GM19468 (cell line): Measurements from ENCODE around the gene GTF2F1.
"Not testable (repeated sequence)": the region's sequence is repeated elsewhere in the genome, so short reads cannot be mapped to it uniquely, and the experiment has no call there.

Source experiments
- ATAC-seq: cut with Tn5 transposase; IDR thresholded peaks from one replicate; pipeline ENCODE4 v1.9.1; 2021; ENCODE audit warnings: mild to moderate bottlenecking, moderate library complexity, moderate number of reproducible peaks; ENCODE audit not compliant: unreplicated experiment; ENCODE audit errors: extremely low read depth

GTF2F1 gene

GRCh38 chr19:6360445-6360844 lies 32.5 kb downstream of the GTF2F1 start:
- not testable (repeated sequence) for ATAC-seq

- ATAC-seq = no peak
Measured at GRCh38 chr19:6359568-6360341, 33.2 kb downstream of the GTF2F1 start.

- ATAC-seq = no peak
Measured at GRCh38 chr19:6358003-6358402, 35.0 kb downstream of the GTF2F1 start.

GRCh38 chr19:6357174-6357573 lies 35.8 kb downstream of the GTF2F1 start:
- ATAC-seq = no peak

DNA sequence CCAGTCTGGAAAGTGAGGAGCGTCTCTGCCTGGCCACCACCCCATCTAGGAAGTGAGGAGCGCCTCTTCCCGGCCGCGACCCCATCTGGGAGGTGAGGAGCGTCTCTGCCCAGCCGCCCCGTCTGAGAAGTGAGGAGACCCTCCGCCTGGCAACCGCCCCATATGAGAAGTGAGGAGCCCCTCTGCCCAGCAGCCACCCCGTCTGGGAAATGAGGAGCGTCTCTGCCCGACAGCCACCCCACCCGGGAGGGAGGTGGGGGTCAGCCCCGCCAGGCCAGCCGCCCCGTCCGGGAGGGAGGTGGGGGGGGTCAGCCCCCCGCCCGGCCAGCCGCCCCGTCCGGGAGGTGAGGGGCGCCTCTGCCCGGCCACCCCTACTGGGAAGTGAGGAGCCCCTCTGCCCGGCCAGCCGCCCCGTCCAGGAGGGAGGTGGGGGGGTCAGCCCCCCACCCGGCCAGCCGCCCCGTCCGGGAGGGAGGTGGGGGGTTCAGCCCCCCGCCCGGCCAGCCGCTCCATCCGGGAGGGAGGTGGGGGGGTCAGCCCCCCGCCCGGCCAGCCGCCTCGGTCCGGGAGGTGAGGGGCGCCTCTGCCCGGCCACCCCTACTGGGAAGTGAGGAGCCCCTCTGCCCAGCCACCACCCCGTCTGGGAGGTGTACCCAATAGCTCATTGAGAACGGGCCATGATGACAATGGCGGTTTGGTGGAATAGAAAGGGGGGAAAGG lies 37.5 kb downstream of the GTF2F1 start:
- not testable (repeated sequence) for ATAC-seq

- no peak for ATAC-seq
Measured at GRCh38 chr19:6354098-6354674, 38.8 kb downstream of the GTF2F1 start.

DNA sequence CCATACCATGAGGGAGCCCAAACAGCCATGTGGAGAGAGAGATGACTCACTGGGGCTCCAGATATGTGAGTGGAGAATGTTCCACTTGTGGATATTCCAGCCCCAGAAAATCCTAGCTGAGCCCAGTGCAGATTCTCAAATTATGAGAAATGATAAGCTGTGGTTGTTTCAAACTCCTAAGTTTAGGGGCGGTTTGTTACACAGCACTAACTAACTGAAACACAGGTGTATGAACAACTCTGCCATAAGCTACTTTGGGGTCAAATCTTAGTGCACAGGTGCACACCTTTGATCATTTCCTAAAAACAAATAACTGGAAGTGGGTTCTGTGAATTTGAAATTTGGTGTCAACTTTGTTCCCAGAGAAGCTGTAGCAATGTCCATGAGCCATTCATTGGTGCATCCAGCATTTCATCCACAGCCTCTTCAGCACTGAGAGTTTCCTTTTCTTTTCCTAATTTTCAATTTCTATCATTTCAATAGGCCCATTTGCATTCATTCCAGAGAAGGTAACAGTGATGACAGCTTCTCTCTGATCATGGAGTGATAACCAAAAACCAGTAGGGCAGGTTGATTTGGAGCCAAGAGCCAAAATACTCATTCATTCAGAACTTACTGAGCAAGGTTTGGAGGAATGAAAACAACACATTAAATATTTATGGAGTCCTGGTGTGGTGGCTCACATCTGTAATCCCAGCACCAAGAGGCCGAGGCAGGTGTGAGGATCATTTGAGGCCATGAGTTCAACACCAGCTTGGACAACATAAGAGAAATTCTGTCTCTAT lies 40.4 kb downstream of the GTF2F1 start:
- no peak for ATAC-seq

DNA sequence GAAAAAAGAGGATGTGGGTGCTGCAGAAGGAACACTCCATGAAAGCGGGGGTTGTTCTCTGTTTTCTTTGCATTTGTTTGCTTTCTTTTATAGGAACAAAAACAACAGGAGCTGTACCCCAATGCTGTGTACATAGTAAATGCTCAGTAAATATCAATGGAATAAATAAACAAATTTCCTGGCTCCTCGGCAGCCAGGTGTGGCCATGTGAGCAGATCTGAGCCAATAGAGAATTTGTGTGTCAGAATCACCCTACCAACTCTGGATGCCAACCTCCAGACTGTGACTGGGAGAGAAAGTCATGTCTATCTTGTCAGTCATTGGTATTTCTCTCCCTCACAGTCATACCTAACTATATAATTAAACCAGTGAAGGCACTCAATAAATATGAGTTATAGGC lies 42.3 kb downstream of the GTF2F1 start:
- no peak for ATAC-seq

- not testable (repeated sequence) for ATAC-seq
Measured at GRCh38 chr19:6349271-6349670, 43.7 kb downstream of the GTF2F1 start.

GRCh38 chr19:6343462-6343861 lies 49.5 kb downstream of the GTF2F1 start:
- ATAC-seq = no peak

GRCh38 chr19:6340493-6341201 lies 52.3 kb downstream of the GTF2F1 start:
- no peak for ATAC-seq

DNA sequence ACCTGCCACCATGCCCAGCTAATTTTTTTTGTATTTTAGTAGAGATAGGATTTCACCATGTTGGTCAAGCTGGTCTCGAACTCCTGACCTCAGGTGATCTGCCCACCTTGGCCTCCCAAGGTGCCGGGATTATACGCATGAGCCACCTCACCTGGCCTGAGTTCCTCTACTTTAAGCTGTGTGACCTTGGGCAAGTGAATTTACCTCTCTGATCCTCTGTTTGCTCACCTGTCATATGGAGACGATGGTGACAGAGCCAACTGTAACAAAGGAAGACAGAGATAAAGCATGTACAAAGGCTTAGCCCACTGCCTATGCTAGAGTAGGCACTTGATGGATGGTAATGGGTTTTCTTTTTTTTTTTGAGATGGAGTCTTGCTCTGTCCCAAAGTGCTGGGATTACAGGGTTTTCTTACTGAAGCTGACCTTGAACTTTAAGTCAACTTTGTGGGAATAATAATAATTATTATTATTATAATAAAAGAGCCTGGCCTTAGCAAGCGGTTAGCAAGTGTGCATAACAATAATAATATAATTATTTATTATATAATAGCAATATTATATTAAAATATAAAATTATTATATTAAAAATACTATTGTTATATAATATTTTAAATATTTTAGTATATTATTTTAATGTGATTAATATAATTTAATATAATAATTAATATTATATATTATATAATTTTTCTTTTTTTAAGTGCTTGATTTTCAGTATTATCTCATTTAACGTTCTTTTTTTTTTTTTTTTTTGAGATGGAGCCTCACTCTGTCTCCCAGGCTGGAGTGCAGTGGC lies 58.3 kb downstream of the GTF2F1 start:
- ATAC-seq = no peak

GRCh38 chr19:6333439-6333838 lies 59.5 kb downstream of the GTF2F1 start, which contains the start of gene ACER1:
ACER1 (minus strand) TSS chr19:6333612; CDS start chr19:6333551, 61 bp downstream.
- ATAC-seq = no peak
